GM12878 (cell line): ENCODE data around the gene AFG1L. TPM values are rescaled to one million over a fixed set of nuclear protein-coding genes. Genes with fewer than 3 reads are reported as not detected.

Experiments used
- ATAC-seq: fragments of 200-7000 bp; cut with Tn5 transposase; 3 replicates; pipeline ENCODE4 v1.9.1; 2020; ENCODE audit warnings: mild to moderate bottlenecking, moderate library complexity
- BruUV-seq: library from RNA; stranded (reverse); fragments of 400-500 nt; replicated peaks from 2 replicates; lab custom pipeline; 2021; lab: Mats Ljungman, UMichigan
- CTCF ChIA-PET: fragments of 300-600 bp; sonication (Branson Sonifier 250); formaldehyde crosslinking; extraction: SDS; loops from one replicate; lab custom pipeline; 2021; ENCODE audit warnings: inconsistent platforms; lab: Yijun Ruan, JAX
- POLR2A ChIA-PET: fragments of 350-600 bp; formaldehyde crosslinking; extraction: SDS; loops from one replicate; lab custom pipeline; 2021; ENCODE audit warnings: inconsistent platforms; lab: Charles Lee
- RAD21 ChIA-PET: fragments of 300-600 bp; sonication (Branson Sonifier 250); formaldehyde crosslinking; loops from one replicate; lab custom pipeline; 2023; ENCODE audit warnings: antibody characterized with exemption; ENCODE audit not compliant: unreplicated experiment; lab: Charles Lee
- SMC1A ChIA-PET: fragments of 300-600 bp; sonication (Branson Sonifier 250); formaldehyde crosslinking; loops from one replicate; lab custom pipeline; 2023; ENCODE audit not compliant: unreplicated experiment, uncharacterized antibody; lab: Charles Lee
- DNase-seq: peaks from one replicate; pipeline ENCODE4 v3.0.0-alpha.2; 2011; ENCODE audit warnings: low read depth, low spot score
- FAIRE-seq: peaks from 3 replicates; lab custom pipeline; 2011; peaks lifted over from hg19 to GRCh38; lab: Jason Lieb, UNC
- H2AFZ ChIP-seq: 2 replicates; pipeline ENCODE4 v1.6.0; 2011; ENCODE audit warnings: low read depth, low read length, control low read depth; ENCODE audit not compliant: control insufficient read depth
- H3K27ac ChIP-seq: 2 replicates; pipeline ENCODE4 v1.5.1; 2011; ENCODE audit warnings: control low read depth; ENCODE audit not compliant: control insufficient read depth, insufficient read depth
- H3K27me3 ChIP-seq, 2 experiments: replicated peaks in 1 of 2; 2 replicates each; pipeline versions ENCODE4 v1.6.0 to v1.6.1; 2011; ENCODE audit warnings: low read length in 1 of 2; ENCODE audit not compliant: control insufficient read depth in 2 of 2, insufficient read depth in 2 of 2
- H3K36me3 ChIP-seq, 2 experiments: 2 replicates each; pipeline ENCODE4 v1.5.1; 2011; ENCODE audit warnings: low read length in 1 of 2; ENCODE audit not compliant: control insufficient read depth in 2 of 2, insufficient read depth in 2 of 2
- H3K4me1 ChIP-seq: 2 replicates; pipeline ENCODE4 v1.6.1; 2011; ENCODE audit warnings: mild to moderate bottlenecking, low read length, moderate library complexity, mixed read lengths; ENCODE audit not compliant: control insufficient read depth, insufficient read depth
- H3K4me2 ChIP-seq: 2 replicates; pipeline ENCODE4 v1.6.0; 2011; ENCODE audit warnings: control low read depth; ENCODE audit not compliant: control insufficient read depth, insufficient read depth
- H3K4me3 ChIP-seq: fragments of 200-600 bp; sonication (generic); 2 replicates; pipeline ENCODE4 v1.5.1; 2016
- H3K79me2 ChIP-seq: 2 replicates; pipeline ENCODE4 v1.6.0; 2011; ENCODE audit warnings: low read length; ENCODE audit not compliant: control insufficient read depth, insufficient read depth
- H3K9ac ChIP-seq: 2 replicates; pipeline ENCODE4 v1.8.0; 2011; ENCODE audit warnings: low read length, control low read depth, mixed read lengths; ENCODE audit not compliant: control insufficient read depth, insufficient read depth
- H3K9me3 ChIP-seq: replicated peaks from 3 replicates; pipeline ENCODE4 v1.5.1; 2011; ENCODE audit warnings: mild to moderate bottlenecking, low read length; ENCODE audit not compliant: control insufficient read depth, insufficient read depth
- H4K20me1 ChIP-seq: 2 replicates; pipeline ENCODE4 v1.6.0; 2011; ENCODE audit not compliant: control insufficient read depth, insufficient read depth
- ASH2L ChIP-seq: fragments of 300-600, 200-600 bp; sonication (generic); IDR thresholded peaks from 2 replicates; pipeline ENCODE4 v1.6.1; 2017; ENCODE audit warnings: low read depth, mild to moderate bottlenecking, borderline replicate concordance
- ATF7 ChIP-seq: fragments of 450-650 bp; IDR thresholded peaks from 2 replicates; pipeline ENCODE4 v1.6.1; 2016; ENCODE audit warnings: low read depth, mild to moderate bottlenecking
- CEBPB ChIP-seq, 2 experiments: fragments of 150-350 bp in 1 of 2; IDR thresholded peaks; 2 replicates each; pipeline ENCODE4 v1.6.1; 2012 to 2014; ENCODE audit warnings: low read depth in 2 of 2, low read length in 2 of 2, borderline replicate concordance in 1 of 2, inconsistent platforms in 1 of 2
- DPF2 ChIP-seq: fragments of 450-650 bp; IDR thresholded peaks from 2 replicates; pipeline ENCODE4 v1.6.1; 2017; ENCODE audit warnings: mild to moderate bottlenecking
- EZH2 ChIP-seq: IDR thresholded peaks from 2 replicates; pipeline ENCODE4 v1.6.1; 2012; ENCODE audit warnings: low read depth, mild to moderate bottlenecking, control low read depth, inconsistent platforms, low read length, borderline replicate concordance; ENCODE audit not compliant: control insufficient read depth
- HCFC1 ChIP-seq: fragments of 150-350 bp; IDR thresholded peaks from 2 replicates; pipeline ENCODE4 v1.6.1; 2014; ENCODE audit warnings: low read length
- HDAC2 ChIP-seq: fragments of 200-600 bp; sonication (generic); IDR thresholded peaks from 2 replicates; pipeline ENCODE4 v1.6.1; 2017
- HDGF ChIP-seq: fragments of 450-650 bp; IDR thresholded peaks from 2 replicates; pipeline ENCODE4 v1.6.1; 2016; ENCODE audit warnings: antibody characterized with exemption
- IRF3 ChIP-seq: fragments of 450-650 bp; IDR thresholded peaks from 2 replicates; pipeline ENCODE4 v1.6.1; 2014; ENCODE audit warnings: mild to moderate bottlenecking
- KDM1A ChIP-seq: fragments of 200-600 bp; sonication (generic); IDR thresholded peaks from 2 replicates; pipeline ENCODE4 v1.6.1; 2016; ENCODE audit warnings: borderline replicate concordance
- MYB ChIP-seq: fragments of 150-350 bp; IDR thresholded peaks from 2 replicates; pipeline ENCODE4 v1.6.1; 2014; ENCODE audit warnings: mild to moderate bottlenecking, low read depth, low read length, borderline replicate concordance
- MYC ChIP-seq: IDR thresholded peaks from 2 replicates; pipeline ENCODE4 v1.6.1; 2011; ENCODE audit warnings: mild to moderate bottlenecking, low read length, moderate library complexity, inconsistent platforms; ENCODE audit not compliant: insufficient read depth, insufficient replicate concordance, insufficient read length, severe bottlenecking
- RB1 ChIP-seq: fragments of 450-650 bp; formaldehyde crosslinking; IDR thresholded peaks from 2 replicates; pipeline ENCODE4 v1.6.1; 2017; ENCODE audit warnings: mild to moderate bottlenecking, borderline replicate concordance
- RELA ChIP-seq: fragments of 450-650 bp; IDR thresholded peaks from 2 replicates; pipeline ENCODE4 v1.8.0; 2014; ENCODE audit warnings: borderline replicate concordance; ENCODE audit not compliant: partially characterized antibody
- RFX5 ChIP-seq: IDR thresholded peaks from 2 replicates; pipeline ENCODE4 v1.6.1; 2011; ENCODE audit warnings: low read depth, low read length, improper control_type of control experiment
- STAT1 ChIP-seq: fragments of 450-650 bp; conservative IDR thresholded peaks from 2 replicates; pipeline ENCODE4 v1.6.1; 2014; ENCODE audit warnings: antibody characterized with exemption, mild to moderate bottlenecking
- ZNF217 ChIP-seq: fragments of 450-650 bp; IDR thresholded peaks from 2 replicates; pipeline ENCODE4 v1.6.1; 2017; ENCODE audit warnings: antibody characterized with exemption, mild to moderate bottlenecking
- WGBS: methylation state at CpG from one replicate; pipeline ENCODE4 v1.1.6; 2016; ENCODE audit warnings: low lambda C conversion rate; ENCODE audit not compliant: insufficient replicate concordance, insufficient coverage; ENCODE audit errors: missing lambda C conversion rate; 5-methylcytosine and 5-hydroxymethylcytosine counted together
- in situ Hi-C: fragments of 300-500 bp; cut with MboI; formaldehyde crosslinking; loops from 9 replicates; pipeline ENCODE4 v1.14.3; 2018; ENCODE audit warnings: mixed read lengths
- intact Hi-C: fragments of 100-400 bp; cut with micrococcal nuclease; formaldehyde crosslinking; loops from one replicate; pipeline ENCODE4 v1.14.2; 2022; ENCODE audit not compliant: unreplicated experiment
- polyA plus RNA-seq, 11 experiments: library from polyadenylated mRNA; depleted of rRNA in 4 of 11; unstranded in 6 of 11; stranded (reverse) in 5 of 11; fragments of >200 nt; fragmentation: Nextera tagmentation in 4 of 11; fragmentation: Illumina TruSeq in 1 of 11; extraction: Ambion mirVana in 4 of 11; extraction: Trizol in 1 of 11; gene quantifications; 1 replicate in 1 of 11; 2 replicates in 10 of 11; pipeline versions ENCODE4 v1.2.1 to v1.2.3, GENCODE V29; 2011 to 2016; ENCODE audit warnings: inconsistent platforms in 2 of 11, missing spikeins in 2 of 11, low read depth in 1 of 11
- total RNA-seq, 4 experiments: library from RNA; depleted of rRNA in 3 of 4; stranded (reverse); fragments of >200 nt in 3 of 4; fragmentation: Illumina TruSeq in 1 of 4; extraction: Trizol in 1 of 4; gene quantifications; 2 replicates each; pipeline versions ENCODE4 v1.2.1 to v1.2.3, GENCODE V29; 2013 to 2021
- TF ChIP-seq, protein P1 (sequence below): IDR thresholded peaks from 2 replicates; pipeline ENCODE4 v1.6.1; 2012; ENCODE audit warnings: low read depth, low read length, improper control_type of control experiment
- TF ChIP-seq, protein P2 (sequence below): IDR thresholded peaks from 2 replicates; pipeline ENCODE4 v1.6.1; 2011; ENCODE audit warnings: mild to moderate bottlenecking, low read depth, low read length, moderate library complexity; ENCODE audit not compliant: insufficient replicate concordance

Gene AFG1L
- total and polyA plus RNA-seq, 10 of the 15 experiments (the other 5 are each of a cell fraction or from before 2014, with no cell fraction given), result 2.3 to 9.0 (median 4.3) TPM

GRCh38 chr6:108452711-108453195 is 157.9 kb downstream of the AFG1L start:
- WGBS, result 76% methylated on average over 4 of the region's 4 CpGs
- no peak overlapping the region for H3K4me2 ChIP-seq
- no peak overlapping the region for H3K27ac ChIP-seq
- H3K9me3 ChIP-seq, result no peaks in the 10 kb centered on the region
- ChIA-PET SMC1A (interaction anchor here (0.6 kb wide), 1 partner anchor 1212 kb away, joined by 3 read pairs; no protein-coding TSS in a partner anchor), POLR2A (interaction anchor here (0.7 kb wide), 1 partner anchor 363 kb away, joined by 3 read pairs; no protein-coding TSS in a partner anchor), RAD21 (no interaction called here), CTCF (interaction anchor here (1.4 kb wide), 1 partner anchor 277 kb away, joined by 5 read pairs; no protein-coding TSS in a partner anchor)
- no peak overlapping the region for H3K9ac ChIP-seq
- H3K36me3 ChIP-seq, result no peaks in the 10 kb centered on the region
- no peak overlapping the region for H3K4me3 ChIP-seq
- no peaks in the 10 kb centered on the region for H3K27me3 ChIP-seq
- ATAC-seq (no peak), DNase-seq (no peak), FAIRE-seq (no peak)
- no peak for TF ChIP-seq HDAC2
- TF ChIP-seq ZNF217, result no peak
- TF ChIP-seq CEBPB (IDR thresholded peaks at IDR 0.05; ENCODE audit: borderline replicate concordance in 1 of 2, low read depth in 2 of 2, low read length in 2 of 2), result no peak
- TF ChIP-seq RFX5, result no peak
- TF ChIP-seq MYC, result no peak
- no peak for TF ChIP-seq HDGF
- no peak for TF ChIP-seq RB1
- no peak for TF ChIP-seq STAT1
- no peak for TF ChIP-seq MYB
- TF ChIP-seq, protein P1, sequence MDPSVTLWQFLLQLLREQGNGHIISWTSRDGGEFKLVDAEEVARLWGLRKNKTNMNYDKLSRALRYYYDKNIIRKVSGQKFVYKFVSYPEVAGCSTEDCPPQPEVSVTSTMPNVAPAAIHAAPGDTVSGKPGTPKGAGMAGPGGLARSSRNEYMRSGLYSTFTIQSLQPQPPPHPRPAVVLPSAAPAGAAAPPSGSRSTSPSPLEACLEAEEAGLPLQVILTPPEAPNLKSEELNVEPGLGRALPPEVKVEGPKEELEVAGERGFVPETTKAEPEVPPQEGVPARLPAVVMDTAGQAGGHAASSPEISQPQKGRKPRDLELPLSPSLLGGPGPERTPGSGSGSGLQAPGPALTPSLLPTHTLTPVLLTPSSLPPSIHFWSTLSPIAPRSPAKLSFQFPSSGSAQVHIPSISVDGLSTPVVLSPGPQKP, result no peak
- no peak for TF ChIP-seq ASH2L
- TF ChIP-seq IRF3, result no peak
- TF ChIP-seq RELA, result no peak
- no peak for TF ChIP-seq KDM1A
- no peak for TF ChIP-seq ATF7
- TF ChIP-seq HCFC1, result no peak
- no peak for TF ChIP-seq DPF2
- TF ChIP-seq, protein P2, sequence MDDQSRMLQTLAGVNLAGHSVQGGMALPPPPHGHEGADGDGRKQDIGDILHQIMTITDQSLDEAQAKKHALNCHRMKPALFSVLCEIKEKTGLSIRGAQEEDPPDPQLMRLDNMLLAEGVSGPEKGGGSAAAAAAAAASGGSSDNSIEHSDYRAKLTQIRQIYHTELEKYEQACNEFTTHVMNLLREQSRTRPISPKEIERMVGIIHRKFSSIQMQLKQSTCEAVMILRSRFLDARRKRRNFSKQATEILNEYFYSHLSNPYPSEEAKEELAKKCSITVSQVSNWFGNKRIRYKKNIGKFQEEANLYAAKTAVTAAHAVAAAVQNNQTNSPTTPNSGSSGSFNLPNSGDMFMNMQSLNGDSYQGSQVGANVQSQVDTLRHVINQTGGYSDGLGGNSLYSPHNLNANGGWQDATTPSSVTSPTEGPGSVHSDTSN, result no peak
- no peak for TF ChIP-seq EZH2
- H4K20me1 ChIP-seq, result no peaks in the 10 kb centered on the region
- in situ Hi-C loops (no loop called here), intact Hi-C loops (no loop called here)
- no peaks in the 10 kb centered on the region for H3K79me2 ChIP-seq
- no peak overlapping the region for H2AFZ ChIP-seq
- BruUV-seq, result no TSS peak
- 0 out of 2 replicates have a peak, but pooled peaks cover 3% of the 10 kb centered on the region for H3K4me1 ChIP-seq
